ENCODE data around the gene ABHD17B.

DNA sequence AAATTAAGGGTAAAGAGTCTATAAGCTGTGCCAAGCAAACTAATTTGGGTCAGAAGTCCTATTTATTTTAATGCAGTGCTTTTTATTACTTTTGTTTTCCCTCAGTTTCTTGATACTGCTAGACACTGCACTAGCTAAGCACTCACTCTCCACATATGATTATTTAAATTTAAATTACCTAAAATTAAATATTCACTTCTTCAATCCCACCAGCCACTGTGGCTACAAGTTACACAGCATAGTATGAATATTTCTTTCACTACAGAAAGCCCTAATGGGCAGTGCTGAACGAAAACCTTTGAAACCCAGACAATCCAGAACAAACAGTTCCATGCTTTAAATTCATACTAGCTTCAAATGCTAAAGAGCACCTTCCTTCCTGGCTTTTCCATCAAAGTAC, 23.6 kb downstream of the ABHD17B start:
- TF ChIP-seq POLR2A (IDR thresholded peaks at IDR 0.05; ENCODE audit: extremely low read depth, insufficient read length) (no peak), CTCF (IDR thresholded peaks at IDR 0.05; ENCODE audit: low read depth, low read length) (no peak), MAX (IDR thresholded peaks at IDR 0.05; ENCODE audit: low read depth, low read length) (no peak), MYC (IDR thresholded peaks at IDR 0.05; ENCODE audit: low read depth, low read length) (no peak)

Data from NB4 (cell line).